OCI-LY3 (cell line): ENCODE measurements around the gene ACYP2.

ENCODE experiments used
- H2AFZ ChIP-seq: fragments of 200-600, 300-600 bp; shearing (Covaris generic); 2 replicates; pipeline ENCODE4 v1.6.0; 2014; ENCODE audit warnings: antibody characterized with exemption, low read depth, low read length
- H3K27ac ChIP-seq: fragments of 200-600, 300-600 bp; sonication (generic); 2 replicates; pipeline ENCODE4 v1.5.1; 2014; ENCODE audit warnings: mild to moderate bottlenecking, low read length, moderate library complexity, mixed read lengths
- H3K27me3 ChIP-seq: fragments of 200-600, 300-600 bp; sonication (generic); 2 replicates; pipeline ENCODE4 v1.6.1; 2014; ENCODE audit warnings: low read depth, low read length, mixed read lengths
- H3K36me3 ChIP-seq: fragments of 200-600, 300-600 bp; sonication (generic); replicated peaks from 2 replicates; pipeline ENCODE3; 2014; ENCODE audit warnings: low read depth, low read length, mixed read lengths
- H3K4me1 ChIP-seq: fragments of 300-600, 200-600 bp; sonication (generic); 2 replicates; pipeline ENCODE4 v1.6.1; 2014; ENCODE audit warnings: low read length, mixed read lengths
- H3K4me2 ChIP-seq: fragments of 200-600, 300-600 bp; sonication (generic); 2 replicates; pipeline ENCODE4 v1.6.1; 2014; ENCODE audit warnings: low read length, mixed read lengths
- H3K4me3 ChIP-seq: fragments of 300-600, 200-600 bp; sonication (generic); 2 replicates; pipeline ENCODE4 v1.5.1; 2014; ENCODE audit warnings: antibody characterized with exemption, mild to moderate bottlenecking, low read length, moderate library complexity
- H3K79me2 ChIP-seq: fragments of 300-600, 200-600 bp; shearing (Covaris generic); 2 replicates; pipeline ENCODE4 v1.6.1; 2014; ENCODE audit warnings: mild to moderate bottlenecking, low read length, mixed read lengths
- H3K9ac ChIP-seq: fragments of 300-600, 200-600 bp; shearing (Covaris generic); 2 replicates; pipeline ENCODE4 v1.6.0; 2014; ENCODE audit warnings: mild to moderate bottlenecking, low read length, moderate library complexity
- H3K9me3 ChIP-seq: fragments of 200-600, 300-600 bp; shearing (Covaris generic); 2 replicates; pipeline ENCODE4 v1.6.1; 2014; ENCODE audit warnings: low read length, mixed read lengths; ENCODE audit not compliant: insufficient read depth
- H4K20me1 ChIP-seq: fragments of 200-600, 300-600 bp; sonication (generic); 2 replicates; pipeline ENCODE4 v1.6.1; 2016; ENCODE audit warnings: low read length, mixed read lengths; ENCODE audit not compliant: insufficient read depth
- EZH2phosphoT487 ChIP-seq: fragments of 200-600 bp; shearing (Covaris generic); IDR thresholded peaks from 2 replicates; pipeline ENCODE4 v1.6.1; 2018; ENCODE audit warnings: antibody characterized with exemption, mixed run types, low read depth
- TF ChIP-seq, protein P1 (sequence below): fragments of 200-600, 300-600 bp; sonication (generic); IDR thresholded peaks from 2 replicates; pipeline ENCODE4 v1.5.1; 2014; ENCODE audit warnings: antibody characterized with exemption, low read length, low read depth

ACYP2 gene

DNA sequence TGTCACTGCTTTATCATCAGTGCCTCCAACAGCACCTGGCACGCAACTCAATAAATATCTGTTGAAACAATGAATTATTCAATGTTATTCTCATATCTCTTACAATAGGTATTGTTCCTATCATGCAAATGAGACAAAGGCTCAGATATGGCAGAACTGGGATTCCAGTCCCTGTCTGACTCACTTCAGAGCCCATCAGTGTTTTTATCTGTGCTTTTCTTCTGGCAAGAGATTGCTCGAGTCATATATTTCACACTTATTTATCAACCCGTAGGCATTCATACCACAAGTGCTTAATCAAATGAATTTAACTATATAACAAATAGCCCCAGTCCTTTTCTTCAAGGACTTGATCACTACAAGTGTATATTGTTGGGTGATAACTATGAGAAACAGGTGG is 217.0 kb downstream of the ACYP2 start:
- Histone ChIP-seq H3K4me3 (no peak overlapping the region), H3K36me3 (no peaks in the 10 kb centered on the region), H3K9ac (no peak overlapping the region), H3K27ac (no peak overlapping the region), H2AFZ (no peak overlapping the region), H3K79me2 (no peaks in the 10 kb centered on the region), H3K27me3 (peaks cover 16% of the 10 kb centered on the region; the same call in 1 of the 2 replicates), H3K9me3 (no peaks in the 10 kb centered on the region), H3K4me2 (no peak overlapping the region), H4K20me1 (no peaks in the 10 kb centered on the region), H3K4me1 (peaks cover 20% of the 10 kb centered on the region)
- TF ChIP-seq EZH2phosphoT487, result no peak

- Histone ChIP-seq H3K4me3 (no peak overlapping the region), H3K27ac (no peak overlapping the region)
- no peak for TF ChIP-seq EZH2phosphoT487
- TF ChIP-seq, protein P1, sequence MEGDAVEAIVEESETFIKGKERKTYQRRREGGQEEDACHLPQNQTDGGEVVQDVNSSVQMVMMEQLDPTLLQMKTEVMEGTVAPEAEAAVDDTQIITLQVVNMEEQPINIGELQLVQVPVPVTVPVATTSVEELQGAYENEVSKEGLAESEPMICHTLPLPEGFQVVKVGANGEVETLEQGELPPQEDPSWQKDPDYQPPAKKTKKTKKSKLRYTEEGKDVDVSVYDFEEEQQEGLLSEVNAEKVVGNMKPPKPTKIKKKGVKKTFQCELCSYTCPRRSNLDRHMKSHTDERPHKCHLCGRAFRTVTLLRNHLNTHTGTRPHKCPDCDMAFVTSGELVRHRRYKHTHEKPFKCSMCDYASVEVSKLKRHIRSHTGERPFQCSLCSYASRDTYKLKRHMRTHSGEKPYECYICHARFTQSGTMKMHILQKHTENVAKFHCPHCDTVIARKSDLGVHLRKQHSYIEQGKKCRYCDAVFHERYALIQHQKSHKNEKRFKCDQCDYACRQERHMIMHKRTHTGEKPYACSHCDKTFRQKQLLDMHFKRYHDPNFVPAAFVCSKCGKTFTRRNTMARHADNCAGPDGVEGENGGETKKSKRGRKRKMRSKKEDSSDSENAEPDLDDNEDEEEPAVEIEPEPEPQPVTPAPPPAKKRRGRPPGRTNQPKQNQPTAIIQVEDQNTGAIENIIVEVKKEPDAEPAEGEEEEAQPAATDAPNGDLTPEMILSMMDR, result no peak
Observed at GRCh38 chr2:54336136-54336976, 220.9 kb downstream of the ACYP2 start.

DNA sequence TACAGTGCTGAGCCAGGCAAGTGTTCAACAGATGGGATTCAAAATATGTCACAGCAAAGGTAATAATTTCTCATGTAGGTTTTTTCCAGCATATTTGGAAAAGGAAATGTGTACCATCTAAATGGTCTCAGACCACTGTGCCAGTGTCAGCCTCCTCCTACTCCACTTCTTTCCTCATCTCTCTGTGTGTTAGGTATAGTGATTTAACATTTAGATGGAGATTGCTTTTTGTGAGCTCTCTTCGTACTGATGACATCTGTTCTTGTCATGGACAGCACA is 221.5 kb downstream of the ACYP2 start:
- H3K4me2 ChIP-seq, result no peak overlapping the region
- H3K36me3 ChIP-seq, result no peaks in the 10 kb centered on the region
- H3K79me2 ChIP-seq, result no peaks in the 10 kb centered on the region
- no peak overlapping the region for H3K4me3 ChIP-seq
- peaks cover 10% of the 10 kb centered on the region; the same call in 1 of the 2 replicates for H3K27me3 ChIP-seq
- H3K9me3 ChIP-seq, result no peaks in the 10 kb centered on the region
- TF ChIP-seq, protein P1, result no peak
- no peak for TF ChIP-seq EZH2phosphoT487
- peaks cover 1% of the 10 kb centered on the region for H3K4me1 ChIP-seq
- H4K20me1 ChIP-seq, result no peaks in the 10 kb centered on the region
- no peak overlapping the region for H2AFZ ChIP-seq
- no peak overlapping the region for H3K27ac ChIP-seq
- H3K9ac ChIP-seq, result no peak overlapping the region

More at GRCh38 chr2:54336136-54336976, 220.9 kb downstream of the ACYP2 start:
- Histone ChIP-seq H3K9ac (no peak overlapping the region), H3K27me3 (peaks cover 10% of the 10 kb centered on the region; the same call in 1 of the 2 replicates), H3K9me3 (no peaks in the 10 kb centered on the region), H2AFZ (no peak overlapping the region), H3K36me3 (no peaks in the 10 kb centered on the region), H4K20me1 (no peaks in the 10 kb centered on the region), H3K4me1 (peaks cover 7% of the 10 kb centered on the region), H3K4me2 (no peak overlapping the region), H3K79me2 (no peaks in the 10 kb centered on the region)

DNA sequence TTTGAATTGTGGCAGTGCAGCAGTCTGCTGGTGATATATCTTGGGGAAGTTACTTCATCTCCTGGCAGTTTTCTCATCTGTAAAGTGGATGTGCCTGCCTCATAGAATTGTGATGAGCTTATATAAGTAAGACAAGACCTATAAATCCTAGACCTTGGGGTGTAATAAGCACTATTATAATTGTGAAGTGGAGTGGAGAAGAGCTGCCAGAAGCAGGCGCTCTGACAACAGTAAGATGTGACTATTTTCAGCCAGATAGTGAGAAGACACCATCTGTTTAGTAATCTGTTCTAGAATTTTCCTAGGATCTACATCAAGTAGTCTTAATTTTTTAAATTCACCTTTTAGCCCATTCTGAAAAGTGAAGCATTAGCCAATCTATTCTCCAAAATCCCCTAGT is 226.2 kb downstream of the ACYP2 start:
- H3K27ac ChIP-seq, result no peak overlapping the region
- TF ChIP-seq, protein P1, result peak; percentile 35
- TF ChIP-seq EZH2phosphoT487, result no peak
- no peaks in the 10 kb centered on the region for H4K20me1 ChIP-seq
- H3K9me3 ChIP-seq, result no peaks in the 10 kb centered on the region
- no peak overlapping the region for H2AFZ ChIP-seq
- H3K27me3 ChIP-seq, result peaks cover 21% of the 10 kb centered on the region; the same call in 1 of the 2 replicates
- no peak overlapping the region for H3K4me3 ChIP-seq
- H3K4me1 ChIP-seq, result no peaks in the 10 kb centered on the region
- no peaks in the 10 kb centered on the region for H3K36me3 ChIP-seq
- no peak overlapping the region for H3K4me2 ChIP-seq
- no peaks in the 10 kb centered on the region for H3K79me2 ChIP-seq
- no peak overlapping the region for H3K9ac ChIP-seq
